Measurements from ENCODE around the gene SH3RF1. TPM values are rescaled to one million over a fixed set of nuclear protein-coding genes. Genes with fewer than 3 reads are reported as not detected.

Gene SH3RF1
- total RNA-seq, 4 donors from 2014 or later, result 10.6 to 17.9 (median 13.3) TPM

DNA sequence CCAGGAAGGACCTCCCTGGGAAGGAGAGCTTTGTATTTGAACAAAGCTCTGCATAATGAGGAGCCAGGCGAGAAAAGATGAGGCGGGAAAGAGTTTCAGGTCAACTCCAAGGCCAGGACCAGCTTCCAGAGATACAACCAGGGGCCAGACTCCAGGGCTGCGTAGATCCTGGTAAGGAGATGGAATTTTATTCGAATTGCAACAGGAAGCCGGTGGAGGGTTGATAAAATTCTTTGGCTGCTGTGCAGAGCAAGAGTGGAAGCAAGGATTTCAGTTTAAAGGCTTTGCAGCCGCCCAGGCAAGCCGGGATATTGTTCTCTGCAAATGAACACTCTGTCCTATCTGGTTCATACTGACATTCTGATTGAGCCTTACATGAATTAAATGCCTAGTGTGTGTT, 220.5 kb downstream of the SH3RF1 start:
- TF ChIP-seq EP300 (IDR thresholded peaks at IDR 0.05), result peak in 1 of 2 donors; percentile 63
- TF ChIP-seq, protein P1, sequence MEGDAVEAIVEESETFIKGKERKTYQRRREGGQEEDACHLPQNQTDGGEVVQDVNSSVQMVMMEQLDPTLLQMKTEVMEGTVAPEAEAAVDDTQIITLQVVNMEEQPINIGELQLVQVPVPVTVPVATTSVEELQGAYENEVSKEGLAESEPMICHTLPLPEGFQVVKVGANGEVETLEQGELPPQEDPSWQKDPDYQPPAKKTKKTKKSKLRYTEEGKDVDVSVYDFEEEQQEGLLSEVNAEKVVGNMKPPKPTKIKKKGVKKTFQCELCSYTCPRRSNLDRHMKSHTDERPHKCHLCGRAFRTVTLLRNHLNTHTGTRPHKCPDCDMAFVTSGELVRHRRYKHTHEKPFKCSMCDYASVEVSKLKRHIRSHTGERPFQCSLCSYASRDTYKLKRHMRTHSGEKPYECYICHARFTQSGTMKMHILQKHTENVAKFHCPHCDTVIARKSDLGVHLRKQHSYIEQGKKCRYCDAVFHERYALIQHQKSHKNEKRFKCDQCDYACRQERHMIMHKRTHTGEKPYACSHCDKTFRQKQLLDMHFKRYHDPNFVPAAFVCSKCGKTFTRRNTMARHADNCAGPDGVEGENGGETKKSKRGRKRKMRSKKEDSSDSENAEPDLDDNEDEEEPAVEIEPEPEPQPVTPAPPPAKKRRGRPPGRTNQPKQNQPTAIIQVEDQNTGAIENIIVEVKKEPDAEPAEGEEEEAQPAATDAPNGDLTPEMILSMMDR (IDR thresholded peaks at IDR 0.05), result no peak
- WGBS, 2 donors, result 40 to 43% methylated on average over 7 of the region's 7 CpGs
- peak overlapping the region in 2 of 4 donors; percentile 63 to 78 for H3K27ac ChIP-seq
- no peak overlapping the region for H3K4me3 ChIP-seq
- no peaks in the 10 kb centered on the region for H3K36me3 ChIP-seq
- H3K9me3 ChIP-seq, result no peaks in the 10 kb centered on the region
- H3K27me3 ChIP-seq, result no peaks in the 10 kb centered on the region
- no peak for DNase-seq (ENCODE audit: low spot score in 2 of 2)
- peaks cover 0 to 54% (median 10%) of the 10 kb centered on the region in 4 donors for H3K4me1 ChIP-seq

GRCh38 chr4:169048868-169049414, 221.8 kb downstream of the SH3RF1 start:
- H3K4me1 ChIP-seq, result peaks cover 0 to 54% (median 10%) of the 10 kb centered on the region in 4 donors
- 66 to 72% methylated on average over 9 of the region's 9 CpGs for WGBS, 2 donors
- no peaks in the 10 kb centered on the region for H3K9me3 ChIP-seq
- no peaks in the 10 kb centered on the region for H3K36me3 ChIP-seq
- H3K27ac ChIP-seq, result peak overlapping the region in 2 of 4 donors; percentile 46 to 78
- TF ChIP-seq POLR2A (IDR thresholded peaks at IDR 0.05) (no peak), EP300 (IDR thresholded peaks at IDR 0.05) (no peak)
- TF ChIP-seq, protein P1 (IDR thresholded peaks at IDR 0.05), result no peak
- H3K4me3 ChIP-seq, result no peak overlapping the region
- DNase-seq (ENCODE audit: low spot score in 2 of 2), result no peak
- no peaks in the 10 kb centered on the region for H3K27me3 ChIP-seq

DNA sequence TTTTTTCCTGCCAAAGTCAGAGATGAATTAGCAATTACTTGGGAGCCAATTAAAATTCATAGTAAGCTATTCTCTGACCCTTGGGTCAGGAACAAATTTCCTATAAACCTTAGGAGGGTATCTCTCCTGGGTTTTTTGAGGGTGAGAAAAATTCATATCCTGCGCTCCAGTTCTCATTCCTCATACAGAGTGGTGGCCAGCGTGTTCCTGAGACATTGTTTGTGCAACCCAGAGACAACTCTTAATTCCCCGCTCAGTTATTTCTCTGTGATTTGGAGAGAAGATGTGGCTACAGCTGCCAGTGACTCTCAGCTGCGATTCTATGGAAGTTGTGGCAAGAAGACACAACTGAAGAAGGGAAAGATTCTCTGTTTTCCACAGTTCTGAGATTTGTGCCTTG, 222.8 kb downstream of the SH3RF1 start:
- H3K9me3 ChIP-seq, result no peaks in the 10 kb centered on the region
- TF ChIP-seq, protein P1 (IDR thresholded peaks at IDR 0.05), result no peak
- TF ChIP-seq EP300 (IDR thresholded peaks at IDR 0.05) (no peak), POLR2A (IDR thresholded peaks at IDR 0.05) (no peak)
- peak overlapping the region in 1 of 4 donors; percentile 78 for H3K27ac ChIP-seq
- 70 to 74% methylated on average over 4 of the region's 4 CpGs for WGBS, 2 donors
- H3K4me1 ChIP-seq, result peaks cover 0 to 54% (median 10%) of the 10 kb centered on the region in 4 donors
- no peaks in the 10 kb centered on the region for H3K36me3 ChIP-seq
- H3K4me3 ChIP-seq, result no peak overlapping the region
- peak in 1 of 2 donors; percentile 15 for DNase-seq (ENCODE audit: low spot score in 2 of 2)
- H3K27me3 ChIP-seq, result no peaks in the 10 kb centered on the region

DNA sequence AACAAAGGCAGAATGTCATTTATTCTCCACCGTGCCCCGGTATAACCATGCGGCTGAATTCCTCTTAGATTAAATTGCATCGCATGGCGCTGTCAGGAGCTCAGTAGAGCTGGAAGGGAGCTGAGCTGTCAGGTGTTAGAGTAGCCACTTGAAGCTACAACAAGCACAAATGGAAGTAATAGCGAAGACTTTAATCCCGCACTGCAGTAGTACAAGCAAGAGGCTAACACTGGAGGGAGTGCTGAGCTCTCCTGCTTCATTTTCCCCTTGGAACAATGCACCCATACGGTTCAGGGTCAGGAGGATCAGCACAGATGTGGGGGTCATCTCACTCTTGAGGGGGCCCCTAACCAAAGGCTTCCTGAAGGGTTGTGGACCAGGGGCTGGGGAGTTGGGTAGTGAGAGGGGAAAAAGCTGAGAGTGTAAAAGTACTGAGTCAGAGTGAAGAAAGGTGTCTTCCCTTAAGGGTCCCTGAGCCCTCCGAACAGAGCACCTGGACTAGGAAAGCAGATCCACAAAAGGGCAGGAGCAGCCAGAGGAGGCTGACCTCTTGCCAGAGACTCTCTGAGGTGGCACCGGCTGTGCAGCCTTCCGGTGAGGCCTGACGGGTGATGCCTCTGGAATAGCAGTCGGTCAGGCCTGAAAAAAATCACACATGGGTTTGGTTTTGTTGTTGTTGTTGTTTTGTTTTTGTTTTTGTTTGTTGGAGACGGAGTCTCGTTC, 224.7 kb downstream of the SH3RF1 start:
- no peak for DNase-seq (ENCODE audit: low spot score in 2 of 2)
- Histone ChIP-seq H3K36me3 (no peaks in the 10 kb centered on the region), H3K4me1 (peaks cover 0 to 35% (median 5%) of the 10 kb centered on the region in 4 donors), H3K27ac (no peak overlapping the region), H3K27me3 (no peaks in the 10 kb centered on the region), H3K4me3 (no peak overlapping the region), H3K9me3 (no peaks in the 10 kb centered on the region)
- 77 to 84% methylated on average over 15 of the region's 15 CpGs for WGBS, 2 donors
- TF ChIP-seq EP300 (IDR thresholded peaks at IDR 0.05) (no peak), POLR2A (IDR thresholded peaks at IDR 0.05) (no peak)
- TF ChIP-seq, protein P1 (IDR thresholded peaks at IDR 0.05), result no peak

- TF ChIP-seq EP300 (IDR thresholded peaks at IDR 0.05), result no peak
- TF ChIP-seq, protein P1 (IDR thresholded peaks at IDR 0.05), result no peak
- no peak for TF ChIP-seq POLR2A (IDR thresholded peaks at IDR 0.05)
- H3K9me3 ChIP-seq, result no peaks in the 10 kb centered on the region
- H3K4me1 ChIP-seq, result peaks cover 0 to 23% (median 0%) of the 10 kb centered on the region in 4 donors
- DNase-seq (ENCODE audit: low spot score in 2 of 2), result no peak
- WGBS, 2 donors, result 88 to 97% methylated on average over 5 of the region's 5 CpGs
- no peaks in the 10 kb centered on the region for H3K36me3 ChIP-seq
- no peaks in the 10 kb centered on the region for H3K27me3 ChIP-seq
- no peak overlapping the region for H3K4me3 ChIP-seq
- H3K27ac ChIP-seq, result no peak overlapping the region
These were observed 225.9 kb downstream of the SH3RF1 start for GRCh38 chr4:169044714-169045447.
